ENCODE measurements around the gene LTN1.

DNA sequence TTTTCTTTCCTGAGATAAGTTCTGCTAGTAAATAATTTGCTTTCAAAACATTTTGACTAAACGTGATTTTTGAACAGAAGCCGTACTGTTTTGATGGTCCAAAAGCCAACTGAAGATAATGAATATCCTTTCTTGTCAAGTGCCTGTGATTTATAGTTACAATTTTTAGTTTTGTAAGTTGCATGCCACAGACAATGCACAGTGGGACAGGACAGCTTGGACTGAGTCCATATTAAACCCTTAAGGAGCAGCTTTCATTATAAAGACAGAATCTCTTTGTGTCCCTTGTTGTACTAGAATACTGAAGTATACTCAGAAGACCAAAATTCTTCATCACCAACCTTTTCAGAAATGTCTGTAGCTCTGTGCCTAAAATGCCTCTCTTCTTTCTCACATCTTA, 92.2 kb downstream of the LTN1 start:
- TF ChIP-seq POLR2A (IDR thresholded peaks at IDR 0.05; ENCODE audit: low read length) (no peak), GATA1 (IDR thresholded peaks at IDR 0.05; ENCODE audit: low read depth, low read length) (no peak)
